Neuron (in vitro differentiated cells): ENCODE results near the gene RPL13.
A peak's percentile ranks its signal among the peaks of the same experiment; 100 is the strongest.

Experiments
- H2AFZ ChIP-seq: one replicate; pipeline ENCODE4 v1.6.1; 2013; ENCODE audit warnings: low read depth, mild to moderate bottlenecking, inconsistent platforms, low read length, moderate library complexity
- H3K27me3 ChIP-seq: one replicate; pipeline ENCODE4 v1.6.1; 2013; ENCODE audit warnings: low read length; ENCODE audit not compliant: insufficient read depth
- H3K36me3 ChIP-seq: one replicate; pipeline ENCODE4 v1.6.1; 2013; ENCODE audit warnings: low read length; ENCODE audit not compliant: insufficient read depth
- H3K4me1 ChIP-seq: one replicate; pipeline ENCODE4 v1.6.1; 2013; ENCODE audit warnings: low read length; ENCODE audit not compliant: insufficient read depth
- H3K4me3 ChIP-seq: 2 replicates; pipeline ENCODE4 v1.5.1; 2013; ENCODE audit warnings: mild to moderate bottlenecking, low read length, moderate library complexity
- H3K9me3 ChIP-seq: one replicate; pipeline ENCODE4 v1.6.1; 2013; ENCODE audit warnings: low read length

Gene RPL13

DNA sequence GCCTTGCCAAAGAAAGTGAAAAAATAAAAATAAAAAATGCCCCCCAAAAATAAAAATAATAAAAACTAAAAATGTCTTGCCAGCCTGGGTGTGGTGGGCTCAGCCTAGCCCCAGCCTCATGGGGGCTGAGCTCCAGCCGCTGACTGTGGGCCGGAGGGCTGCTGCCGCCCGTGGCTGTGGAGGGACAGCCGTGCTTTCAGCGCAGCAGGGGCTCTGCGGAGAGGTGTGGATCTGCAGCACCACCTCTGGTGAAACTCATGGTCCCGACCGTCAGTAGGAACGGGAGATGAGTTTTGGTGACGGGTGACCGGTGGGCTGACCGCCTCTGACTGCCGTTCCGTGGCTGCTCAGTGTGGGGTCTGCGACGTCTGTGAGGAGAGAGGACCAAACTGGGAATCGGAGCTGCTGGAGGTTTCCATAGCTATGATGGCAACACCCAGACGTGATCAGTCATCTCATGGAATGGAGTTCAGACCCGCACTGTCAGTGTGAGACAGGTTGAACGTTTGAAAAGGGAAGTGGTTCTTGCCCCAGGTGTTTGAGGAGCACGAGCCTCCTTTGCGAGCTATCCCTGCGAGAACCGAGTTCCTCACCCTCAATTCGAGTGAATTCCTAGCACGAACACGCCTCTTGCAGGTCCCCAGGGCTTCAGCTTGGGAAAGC is 12.0 kb upstream of the RPL13 start:
- Histone ChIP-seq H3K36me3 (peaks cover 92% of the 10 kb centered on the region), H2AFZ (no peak overlapping the region), H3K4me3 (no peak overlapping the region), H3K27me3 (no peaks in the 10 kb centered on the region), H3K9me3 (no peaks in the 10 kb centered on the region), H3K4me1 (no peaks in the 10 kb centered on the region)

DNA sequence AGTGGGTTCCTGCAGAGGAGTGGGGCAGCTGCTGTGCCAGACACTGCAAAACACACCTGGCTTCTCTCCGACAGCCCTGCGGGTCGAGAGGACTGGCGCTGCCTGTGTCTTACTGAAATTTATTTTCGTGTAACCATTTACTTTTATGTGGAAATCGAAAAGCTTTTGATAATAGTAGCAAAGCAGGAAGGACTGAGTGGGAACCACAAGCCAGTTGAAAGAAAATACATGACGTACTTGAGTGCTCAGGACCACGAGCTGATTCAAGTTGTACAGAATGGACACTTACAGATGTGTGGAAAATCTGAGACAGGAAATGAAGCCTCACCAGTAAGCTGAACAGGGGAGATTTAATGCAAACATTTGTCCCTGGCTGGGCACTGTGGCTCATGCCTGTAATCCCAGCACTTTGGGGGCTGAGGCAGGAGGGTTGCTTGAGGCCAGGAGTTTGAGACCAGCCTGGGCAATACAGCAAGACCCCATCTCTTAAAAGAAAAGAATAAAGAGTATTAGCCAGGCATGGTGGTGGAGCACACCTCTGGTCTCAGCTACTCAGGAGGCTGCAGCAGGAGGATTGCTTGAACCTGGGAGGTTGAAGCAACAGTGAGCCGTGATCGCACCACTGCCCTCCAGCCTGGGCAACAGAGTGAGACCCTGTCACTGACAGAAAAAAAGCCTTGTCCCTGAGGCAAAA is 11.3 kb upstream of the RPL13 start:
- H3K9me3 ChIP-seq: no peaks in the 10 kb centered on the region
- H3K36me3 ChIP-seq: peaks cover 92% of the 10 kb centered on the region
- H3K27me3 ChIP-seq: no peaks in the 10 kb centered on the region
- no peak overlapping the region for H3K4me3 ChIP-seq
- no peak overlapping the region for H2AFZ ChIP-seq
- H3K4me1 ChIP-seq: no peaks in the 10 kb centered on the region

DNA sequence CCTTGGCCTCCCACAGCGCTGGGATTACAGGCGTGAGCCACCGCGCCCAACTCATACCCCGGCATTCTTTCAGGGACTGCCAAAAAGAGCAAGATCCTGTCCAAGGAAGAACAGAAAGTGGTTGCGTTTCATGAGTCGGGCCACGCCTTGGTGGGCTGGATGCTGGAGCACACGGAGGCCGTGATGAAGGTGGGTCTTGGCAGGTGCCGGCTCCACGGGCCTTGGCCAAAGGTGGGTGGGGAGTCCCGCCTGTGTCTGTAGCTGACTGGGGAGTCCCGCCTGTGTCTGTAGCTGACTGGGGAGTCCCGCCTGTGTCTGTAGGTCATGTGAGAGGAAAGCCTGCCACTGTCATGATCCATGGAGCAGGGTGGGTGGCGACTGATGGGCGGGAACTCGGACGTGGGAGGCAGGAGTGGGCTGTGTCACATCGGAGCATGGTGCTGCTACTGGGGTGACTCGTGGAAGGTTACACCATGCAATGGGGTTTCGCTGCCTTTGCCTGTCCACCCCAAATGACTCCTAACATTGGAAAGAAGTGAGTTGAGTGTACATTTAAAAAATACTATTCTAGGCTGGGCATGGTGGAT is 10.0 kb upstream of the RPL13 start:
- H3K36me3 ChIP-seq: peaks cover 87% of the 10 kb centered on the region

DNA sequence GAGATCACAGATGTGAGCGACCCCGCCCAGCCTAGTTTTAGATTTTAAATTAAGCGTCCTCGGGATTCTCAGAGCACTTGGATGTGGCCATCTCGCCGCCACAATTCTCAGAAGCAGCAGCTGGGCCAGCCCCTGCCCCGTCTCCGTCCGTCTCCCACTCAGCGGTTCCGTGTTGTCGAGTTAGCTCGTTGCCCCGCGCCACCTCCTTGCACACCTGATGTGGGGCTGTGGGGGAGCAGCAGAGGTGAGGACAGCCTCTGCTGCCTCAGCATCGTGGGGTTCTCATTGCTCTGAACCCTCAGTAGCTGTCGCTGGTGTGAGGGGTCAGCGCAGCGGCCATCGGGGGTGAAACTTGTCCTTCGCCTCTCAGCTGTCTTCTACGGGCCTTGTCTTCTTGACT is 8.2 kb upstream of the RPL13 start:
- Histone ChIP-seq H3K4me1 (peaks cover 11% of the 10 kb centered on the region), H2AFZ (no peak overlapping the region), H3K36me3 (peaks cover 79% of the 10 kb centered on the region), H3K4me3 (no peak overlapping the region), H3K27me3 (no peaks in the 10 kb centered on the region), H3K9me3 (no peaks in the 10 kb centered on the region)

More for the DNA sequence above, 10.0 kb upstream of the RPL13 start:
- Histone ChIP-seq H2AFZ (no peak overlapping the region), H3K27me3 (no peaks in the 10 kb centered on the region), H3K4me1 (no peaks in the 10 kb centered on the region), H3K9me3 (no peaks in the 10 kb centered on the region), H3K4me3 (no peak overlapping the region)

DNA sequence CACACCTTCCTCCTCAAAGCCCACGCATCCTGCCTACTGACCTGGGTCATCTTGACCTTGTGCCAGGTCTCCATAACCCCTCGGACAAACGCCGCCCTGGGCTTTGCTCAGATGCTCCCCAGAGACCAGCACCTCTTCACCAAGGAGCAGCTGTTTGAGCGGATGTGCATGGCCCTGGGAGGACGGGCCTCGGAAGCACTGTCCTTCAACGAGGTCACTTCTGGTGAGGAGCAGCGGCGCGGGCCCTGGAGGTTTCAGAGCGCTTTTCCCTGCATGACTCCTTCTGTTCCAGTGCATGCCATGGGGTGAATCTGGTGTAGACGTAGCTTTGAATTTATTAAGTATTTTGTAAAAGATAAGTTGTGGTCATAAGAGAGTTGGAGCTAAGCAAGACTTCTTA is 7.6 kb upstream of the RPL13 start:
- Histone ChIP-seq H3K27me3 (no peaks in the 10 kb centered on the region), H2AFZ (no peak overlapping the region), H3K36me3 (peaks cover 78% of the 10 kb centered on the region), H3K4me1 (peaks cover 11% of the 10 kb centered on the region), H3K4me3 (no peak overlapping the region), H3K9me3 (no peaks in the 10 kb centered on the region)

DNA sequence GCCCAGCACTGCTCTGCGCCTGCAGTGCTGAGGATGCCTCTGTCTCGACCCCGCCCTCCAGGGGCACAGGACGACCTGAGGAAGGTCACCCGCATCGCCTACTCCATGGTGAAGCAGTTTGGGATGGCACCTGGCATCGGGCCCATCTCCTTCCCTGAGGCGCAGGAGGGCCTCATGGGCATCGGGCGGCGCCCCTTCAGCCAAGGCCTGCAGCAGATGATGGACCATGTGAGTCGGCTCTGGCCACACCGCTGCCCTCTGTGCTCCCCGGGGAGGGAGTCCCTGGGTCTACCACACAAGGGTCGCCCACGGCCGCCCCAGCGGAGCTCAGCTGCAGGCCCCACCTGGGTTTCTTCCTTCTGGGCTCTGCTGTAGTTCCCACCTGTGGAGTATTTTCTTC is 6.7 kb upstream of the RPL13 start:
- Histone ChIP-seq H3K4me3 (no peak overlapping the region), H2AFZ (no peak overlapping the region), H3K36me3 (peaks cover 74% of the 10 kb centered on the region), H3K9me3 (no peaks in the 10 kb centered on the region), H3K4me1 (peaks cover 11% of the 10 kb centered on the region), H3K27me3 (no peaks in the 10 kb centered on the region)

DNA sequence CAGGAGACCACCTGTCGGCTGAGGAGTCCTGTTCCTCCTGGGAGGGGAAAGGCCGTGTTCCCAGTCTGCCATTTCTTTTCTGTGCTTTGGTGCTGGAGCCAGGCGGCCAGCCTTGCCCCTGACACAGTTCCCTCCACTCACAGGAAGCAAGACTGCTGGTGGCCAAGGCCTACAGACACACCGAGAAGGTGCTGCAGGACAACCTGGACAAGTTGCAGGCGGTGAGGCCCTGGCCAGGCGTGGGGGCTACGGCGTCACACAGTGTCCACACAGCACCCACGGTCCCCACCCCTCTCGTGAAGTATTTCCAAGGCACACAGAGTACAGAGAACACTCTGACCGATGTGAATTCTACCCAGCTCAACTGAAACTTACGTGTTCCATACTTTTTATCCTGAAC is 6.1 kb upstream of the RPL13 start:
- Histone ChIP-seq H2AFZ (no peak overlapping the region), H3K4me1 (peaks cover 11% of the 10 kb centered on the region), H3K9me3 (no peaks in the 10 kb centered on the region), H3K4me3 (no peak overlapping the region), H3K36me3 (peaks cover 67% of the 10 kb centered on the region), H3K27me3 (no peaks in the 10 kb centered on the region)

DNA sequence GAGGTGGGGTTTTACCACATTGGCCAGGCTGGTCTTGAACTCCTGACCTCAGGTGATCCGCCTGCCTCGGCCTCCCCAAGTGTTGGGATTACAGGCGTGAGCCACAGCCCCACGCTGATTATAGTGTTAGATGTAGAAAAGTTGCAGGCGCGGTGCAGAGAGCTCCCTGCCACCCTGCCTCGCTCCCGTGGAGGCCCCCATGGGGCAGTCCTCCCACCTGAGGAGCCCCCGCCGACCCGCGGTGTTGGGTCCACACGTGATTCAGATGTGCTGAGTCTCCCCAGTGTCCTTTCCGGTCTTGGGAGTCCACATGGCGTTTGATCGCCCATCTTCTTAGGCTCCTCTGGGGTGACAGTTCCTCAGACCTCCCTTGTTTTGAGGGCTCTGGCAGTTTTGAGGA is 5.2 kb upstream of the RPL13 start:
- Histone ChIP-seq H3K4me1 (peaks cover 15% of the 10 kb centered on the region), H3K9me3 (no peaks in the 10 kb centered on the region), H2AFZ (no peak overlapping the region), H3K36me3 (peaks cover 58% of the 10 kb centered on the region), H3K4me3 (no peak overlapping the region), H3K27me3 (no peaks in the 10 kb centered on the region)

DNA sequence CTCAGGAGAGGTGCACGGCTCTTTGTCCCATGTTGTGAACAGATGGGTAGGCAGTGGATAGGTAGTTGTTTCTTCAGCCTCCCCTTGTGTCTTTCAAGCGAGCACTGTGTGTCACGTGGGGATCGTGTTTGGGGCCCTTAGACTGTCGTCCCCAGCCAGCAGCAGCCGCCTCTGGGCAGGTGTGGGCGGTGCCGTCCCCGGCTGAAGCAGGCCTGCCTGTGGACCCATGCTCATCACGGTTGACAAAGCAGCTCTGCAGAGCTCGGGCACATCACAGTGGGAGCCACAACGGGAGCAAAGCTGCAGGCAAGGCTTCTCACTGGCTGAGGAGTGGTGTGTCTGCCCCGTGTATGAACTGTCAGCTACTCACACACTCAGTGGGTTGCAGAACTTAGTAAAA is 4.7 kb upstream of the RPL13 start:
- Histone ChIP-seq H3K4me1 (peaks cover 15% of the 10 kb centered on the region), H3K27me3 (no peaks in the 10 kb centered on the region), H3K9me3 (no peaks in the 10 kb centered on the region), H3K36me3 (peaks cover 53% of the 10 kb centered on the region), H2AFZ (no peak overlapping the region), H3K4me3 (no peak overlapping the region)

DNA sequence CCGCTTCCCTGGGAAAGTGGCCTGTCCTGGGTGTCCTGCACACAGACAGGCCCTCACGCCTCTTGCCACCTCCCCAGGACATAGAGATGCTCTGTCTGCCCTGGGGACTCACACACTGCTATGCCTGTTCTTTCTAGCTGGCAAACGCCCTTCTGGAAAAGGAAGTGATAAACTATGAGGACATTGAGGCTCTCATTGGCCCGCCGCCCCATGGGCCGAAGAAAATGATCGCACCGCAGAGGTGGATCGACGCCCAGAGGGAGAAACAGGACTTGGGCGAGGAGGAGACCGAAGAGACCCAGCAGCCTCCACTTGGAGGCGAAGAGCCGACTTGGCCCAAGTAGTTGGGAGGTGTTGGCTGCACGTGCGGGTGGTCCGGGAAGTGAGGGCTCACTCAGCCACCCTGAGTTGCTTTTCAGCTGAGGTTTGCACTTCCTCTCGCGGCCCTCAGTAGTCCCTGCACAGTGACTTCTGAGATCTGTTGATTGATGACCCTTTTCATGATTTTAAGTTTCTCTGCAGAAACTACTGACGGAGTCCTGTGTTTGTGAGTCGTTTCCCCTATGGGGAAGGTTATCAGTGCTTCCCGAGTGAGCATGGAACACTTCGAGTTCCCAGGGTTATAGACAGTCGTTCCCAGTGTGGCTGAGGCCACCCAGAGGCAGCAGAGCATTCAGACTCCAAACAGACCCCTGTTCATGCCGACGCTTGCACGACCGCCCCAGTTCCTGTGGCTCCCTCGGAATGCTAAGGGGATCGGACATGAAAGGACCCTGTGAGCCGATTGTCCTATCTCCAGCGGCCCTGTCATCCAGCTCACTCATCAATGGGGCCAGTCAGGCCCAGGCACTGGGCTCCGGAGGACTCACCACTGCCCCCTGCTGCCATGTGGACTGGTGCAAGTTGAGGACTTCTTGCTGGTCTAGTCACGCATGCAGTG is 3.5 kb upstream of the RPL13 start:
- Histone ChIP-seq H3K27me3 (no peaks in the 10 kb centered on the region), H3K4me1 (peaks cover 20% of the 10 kb centered on the region), H3K4me3 (no peak overlapping the region), H3K9me3 (no peaks in the 10 kb centered on the region), H2AFZ (no peak overlapping the region), H3K36me3 (peaks cover 50% of the 10 kb centered on the region)

DNA sequence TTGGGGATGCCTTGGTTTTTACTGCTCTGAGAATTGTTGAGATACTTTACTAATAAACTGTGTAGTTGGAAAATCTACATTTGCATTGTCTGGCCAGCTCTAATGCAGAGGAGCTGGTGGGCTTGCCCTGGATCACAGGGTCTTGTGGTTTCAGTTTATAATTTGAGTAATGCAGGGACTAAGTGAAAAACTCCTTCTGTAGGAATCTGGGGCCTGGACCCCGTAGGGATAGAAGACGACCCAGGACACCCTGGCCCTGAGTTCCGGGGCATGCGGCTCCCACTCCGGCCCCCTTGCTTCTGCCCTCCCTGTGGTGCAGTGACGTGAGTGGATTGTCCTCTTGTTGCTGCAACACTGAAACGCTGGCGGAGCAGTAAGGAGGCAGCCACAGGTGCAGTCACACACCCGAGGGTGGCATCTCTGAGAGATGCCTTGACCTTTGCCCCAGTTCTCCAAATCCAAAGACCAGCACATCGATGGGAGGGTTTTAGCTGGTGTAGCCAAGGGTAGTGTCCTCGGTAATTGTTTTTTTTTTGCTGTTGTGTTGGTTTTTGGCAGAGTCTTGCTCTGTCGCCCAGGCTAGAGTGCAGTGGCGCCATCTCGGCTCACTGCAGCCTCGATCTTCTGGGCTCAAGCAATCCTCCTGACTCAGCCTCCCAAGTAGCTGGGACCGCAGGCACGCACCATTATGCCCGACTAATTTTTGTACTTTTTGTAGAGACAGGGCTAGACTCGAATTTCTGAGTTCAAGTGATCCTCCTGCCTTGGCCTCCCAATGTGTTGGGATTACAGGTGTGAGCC is 2.6 kb upstream of the RPL13 start:
- no peaks in the 10 kb centered on the region for H3K27me3 ChIP-seq
- H3K4me1 ChIP-seq: peaks cover 24% of the 10 kb centered on the region
- peaks cover 50% of the 10 kb centered on the region for H3K36me3 ChIP-seq
- no peak overlapping the region for H3K4me3 ChIP-seq
- no peaks in the 10 kb centered on the region for H3K9me3 ChIP-seq
- no peak overlapping the region for H2AFZ ChIP-seq

DNA sequence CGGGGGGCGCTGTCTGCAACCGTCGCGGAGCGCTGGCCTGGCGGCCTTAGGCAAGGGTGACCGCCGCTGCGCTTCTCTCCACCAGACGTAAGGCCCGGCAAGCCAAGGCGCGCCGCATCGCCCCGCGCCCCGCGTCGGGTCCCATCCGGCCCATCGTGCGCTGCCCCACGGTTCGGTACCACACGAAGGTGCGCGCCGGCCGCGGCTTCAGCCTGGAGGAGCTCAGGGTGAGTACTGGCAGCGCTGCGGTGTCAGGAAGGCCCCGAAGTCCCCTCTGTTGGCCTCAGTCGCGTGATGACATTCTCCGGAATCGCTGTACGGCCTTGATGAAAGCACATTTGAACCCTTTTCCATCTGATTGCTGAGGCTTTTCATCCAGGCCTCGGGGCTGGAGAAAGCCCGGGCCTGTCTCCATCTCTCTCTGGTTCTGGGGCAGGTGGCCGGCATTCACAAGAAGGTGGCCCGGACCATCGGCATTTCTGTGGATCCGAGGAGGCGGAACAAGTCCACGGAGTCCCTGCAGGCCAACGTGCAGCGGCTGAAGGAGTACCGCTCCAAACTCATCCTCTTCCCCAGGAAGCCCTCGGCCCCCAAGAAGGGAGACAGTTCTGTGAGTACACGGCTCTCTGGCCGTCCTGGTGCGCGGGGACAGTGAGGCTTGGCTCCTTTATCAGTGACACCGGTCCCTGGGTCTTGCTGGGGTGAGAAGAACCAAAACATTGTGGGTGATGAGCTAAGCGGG is 831 bp downstream of the RPL13 start:
- Histone ChIP-seq H3K4me1 (peaks cover 24% of the 10 kb centered on the region), H3K27me3 (no peaks in the 10 kb centered on the region), H2AFZ (no peak overlapping the region), H3K4me3 (peak overlapping the region; percentile 73), H3K9me3 (no peaks in the 10 kb centered on the region), H3K36me3 (peaks cover 43% of the 10 kb centered on the region)
